Esophagus squamous epithelium (tissue), 5 donors: Measurements from ENCODE around the gene SAC3D1. TPM values are rescaled to one million over a fixed set of nuclear protein-coding genes. Genes with fewer than 3 reads are reported as not detected.

Experiments
- DNase-seq: peaks from one replicate; lab custom pipeline; 2025; lab: John Stamatoyannopoulos, UW
- H3K27ac ChIP-seq, 4 donors: fragments of 200-600 bp; sonication (generic); one replicate each; pipeline ENCODE4 v1.5.1; 2016 to 2019; ENCODE audit warnings: mild to moderate bottlenecking in 1 of 4
- H3K27me3 ChIP-seq, 4 donors: fragments of 200-600 bp; sonication (generic); 1 replicate in 3 of 4; 2 replicates in 1 of 4; pipeline versions ENCODE4 v1.5.1 to v1.6.0; 2017 to 2021; ENCODE audit warnings: antibody characterized with exemption in 1 of 4
- H3K36me3 ChIP-seq, 3 donors: fragments of 200-600 bp; sonication (generic); one replicate each; pipeline ENCODE4 v1.5.1; 2016 to 2019
- H3K4me1 ChIP-seq, 3 donors: fragments of 200-600 bp; sonication (generic); one replicate each; pipeline ENCODE4 v1.5.1; 2017 to 2019
- H3K4me3 ChIP-seq, 4 donors: fragments of 200-600 bp; sonication (generic); 1 replicate in 3 of 4; 2 replicates in 1 of 4; pipeline ENCODE4 v1.5.1; 2016 to 2019; ENCODE audit warnings: mild to moderate bottlenecking in 2 of 4, moderate library complexity in 1 of 4
- H3K9me3 ChIP-seq, 3 donors: fragments of 200-600 bp; sonication (generic); one replicate each; pipeline ENCODE4 v1.5.1; 2016 to 2019
- POLR2A ChIP-seq, 4 donors: fragments of 450-650 bp; IDR thresholded peaks; one replicate each; pipeline ENCODE4 v1.6.1; 2017; ENCODE audit warnings: antibody characterized with exemption in 4 of 4, mild to moderate bottlenecking in 4 of 4, moderate library complexity in 3 of 4
- WGBS, 2 donors: methylation state at CpG; one replicate each; pipeline ENCODE4 v1.1.5; 2018; 5-methylcytosine and 5-hydroxymethylcytosine counted together
- intact Hi-C: fragments of 100-400 bp; cut with DNase I; formaldehyde crosslinking; loops from one replicate; pipeline ENCODE4 v1.15.0; 2022
- total RNA-seq, 4 donors: library from RNA; depleted of rRNA; stranded (reverse); fragments of >200 nt; gene quantifications; one replicate each; pipeline ENCODE4 v1.1.0, GENCODE V29; 2016
- TF ChIP-seq, protein P1 (sequence below), 6 experiments: fragments of 450-650 bp in 4 of 6; fragments of 200-600 bp in 2 of 6; sonication (generic) in 2 of 6; IDR thresholded peaks; one replicate each; pipeline ENCODE4 v1.5.1; 2016 to 2019; ENCODE audit warnings: antibody characterized with exemption in 6 of 6, mild to moderate bottlenecking in 4 of 6, moderate library complexity in 4 of 6
- donor health status: DM: yes; HTN: yes; CAD: no.

Gene SAC3D1
- total RNA-seq, 4 donors from 2014 or later: 9.2 to 19.0 (median 15.1) TPM

DNA sequence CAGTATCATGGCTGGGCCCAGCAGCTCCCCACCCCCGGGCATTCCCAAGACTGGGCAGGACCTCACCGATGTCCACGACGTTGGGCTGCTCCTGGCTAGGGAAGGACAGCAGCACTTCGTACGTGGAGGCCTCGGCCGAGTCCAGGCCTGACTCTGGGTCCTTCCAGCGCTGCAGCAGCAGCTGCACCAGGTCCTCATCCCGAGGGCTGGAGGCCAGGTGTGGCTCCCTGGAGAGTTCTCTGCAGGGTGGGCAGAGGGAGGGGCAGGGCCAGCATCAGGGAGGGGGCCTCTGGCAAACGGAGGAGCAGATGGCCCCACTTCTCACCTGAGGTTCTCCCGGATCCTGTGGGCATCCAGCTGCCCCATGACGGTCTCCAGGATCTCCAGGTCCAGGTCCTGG is 17.0 kb downstream of the SAC3D1 start:
- DNase-seq: no peak
- Histone ChIP-seq H3K27me3 (peaks cover 0 to 10% (median 0%) of the 10 kb centered on the region in 4 donors), H3K27ac (no peak overlapping the region), H3K36me3 (no peaks in the 10 kb centered on the region), H3K4me1 (no peaks in the 10 kb centered on the region), H3K9me3 (no peaks in the 10 kb centered on the region), H3K4me3 (no peak overlapping the region)
- no peak for TF ChIP-seq POLR2A (IDR thresholded peaks at IDR 0.05)
- TF ChIP-seq, protein P1, sequence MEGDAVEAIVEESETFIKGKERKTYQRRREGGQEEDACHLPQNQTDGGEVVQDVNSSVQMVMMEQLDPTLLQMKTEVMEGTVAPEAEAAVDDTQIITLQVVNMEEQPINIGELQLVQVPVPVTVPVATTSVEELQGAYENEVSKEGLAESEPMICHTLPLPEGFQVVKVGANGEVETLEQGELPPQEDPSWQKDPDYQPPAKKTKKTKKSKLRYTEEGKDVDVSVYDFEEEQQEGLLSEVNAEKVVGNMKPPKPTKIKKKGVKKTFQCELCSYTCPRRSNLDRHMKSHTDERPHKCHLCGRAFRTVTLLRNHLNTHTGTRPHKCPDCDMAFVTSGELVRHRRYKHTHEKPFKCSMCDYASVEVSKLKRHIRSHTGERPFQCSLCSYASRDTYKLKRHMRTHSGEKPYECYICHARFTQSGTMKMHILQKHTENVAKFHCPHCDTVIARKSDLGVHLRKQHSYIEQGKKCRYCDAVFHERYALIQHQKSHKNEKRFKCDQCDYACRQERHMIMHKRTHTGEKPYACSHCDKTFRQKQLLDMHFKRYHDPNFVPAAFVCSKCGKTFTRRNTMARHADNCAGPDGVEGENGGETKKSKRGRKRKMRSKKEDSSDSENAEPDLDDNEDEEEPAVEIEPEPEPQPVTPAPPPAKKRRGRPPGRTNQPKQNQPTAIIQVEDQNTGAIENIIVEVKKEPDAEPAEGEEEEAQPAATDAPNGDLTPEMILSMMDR (IDR thresholded peaks at IDR 0.05): no peak
- intact Hi-C loops: no loop called here
- WGBS, 2 donors: 60 to 95% methylated on average over 1 to 4 of the region's 13 CpGs

DNA sequence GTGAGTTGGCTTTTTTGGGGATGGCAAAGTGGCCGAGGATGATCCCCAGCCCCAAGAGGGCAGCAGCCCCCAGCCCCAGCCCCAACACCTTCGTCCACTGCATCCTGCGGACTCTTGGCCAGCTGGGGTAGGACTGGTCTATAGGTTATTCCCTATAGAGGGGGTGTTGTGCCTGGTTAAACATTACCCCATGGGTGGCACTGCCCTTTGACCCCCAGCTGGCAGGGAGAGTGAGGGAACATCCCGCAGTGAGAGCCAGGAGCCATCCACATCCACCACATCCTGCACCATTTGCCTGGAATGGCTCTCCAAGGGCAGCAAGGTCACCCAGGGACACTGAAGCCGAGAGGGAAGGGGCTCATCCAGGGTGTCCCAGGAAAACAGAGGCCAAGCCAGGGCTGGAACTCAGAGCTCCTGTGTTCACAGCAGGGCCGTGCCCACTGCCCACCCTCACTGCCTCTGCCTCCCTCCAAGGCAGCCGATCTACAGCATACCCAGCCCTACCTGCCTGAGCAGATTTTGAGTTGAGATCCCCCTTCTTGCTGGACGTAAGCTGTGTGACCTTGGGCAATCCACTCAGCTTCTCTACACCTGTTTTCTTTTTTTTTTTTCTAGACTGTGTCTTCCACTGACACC is 17.5 kb downstream of the SAC3D1 start, which contains the start of gene NAALADL1:
Gene NAALADL1 (minus strand): TSS at position 135 of the 636 bp plus-strand sequence. CDS start 32 bp downstream, at position 103.
- H3K9me3 ChIP-seq: no peaks in the 10 kb centered on the region
- WGBS, 2 donors: 74 to 91% methylated on average over 3 of the region's 8 CpGs
- H3K27ac ChIP-seq: no peak within 1 kb of the TSS

DNA sequence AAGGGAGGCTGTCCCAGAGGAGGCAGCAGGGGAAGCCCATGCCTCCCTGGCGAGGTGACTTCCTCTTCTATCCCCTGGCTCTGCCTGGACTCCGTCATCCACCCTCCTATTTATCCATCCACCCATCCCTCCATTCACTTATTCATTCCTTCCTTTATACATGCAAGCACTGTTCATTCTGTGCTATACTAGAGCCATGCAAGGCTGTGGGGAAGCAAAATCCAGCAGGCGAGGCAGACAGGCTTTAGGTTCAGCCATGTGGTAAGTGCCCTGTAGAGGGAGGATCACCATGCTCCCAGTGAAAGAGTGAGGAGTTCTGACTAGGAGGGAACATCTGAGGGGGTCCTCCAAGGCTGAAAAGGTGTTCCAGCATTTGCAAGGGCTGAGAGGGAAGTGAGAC is 18.5 kb downstream of the SAC3D1 start:
- H3K27me3 ChIP-seq: no peaks in the 10 kb centered on the region
- 63 to 77% methylated on average over 3 of the region's 3 CpGs for WGBS, 2 donors
- DNase-seq: no peak
- H3K9me3 ChIP-seq: no peaks in the 10 kb centered on the region
- no peaks in the 10 kb centered on the region for H3K36me3 ChIP-seq
- no peak overlapping the region for H3K27ac ChIP-seq
- no peak overlapping the region for H3K4me3 ChIP-seq
- intact Hi-C loops: no loop called here
- TF ChIP-seq POLR2A (IDR thresholded peaks at IDR 0.05): no peak
- TF ChIP-seq, protein P1 (IDR thresholded peaks at IDR 0.05): no peak
- H3K4me1 ChIP-seq: no peaks in the 10 kb centered on the region

More for the DNA sequence above, 17.5 kb downstream of the SAC3D1 start, which contains the start of gene NAALADL1:
- Histone ChIP-seq H3K4me3 (no peak within 1 kb of the TSS), H3K4me1 (no peaks in the 10 kb centered on the region), H3K27me3 (peaks cover 0 to 5% (median 0%) of the 10 kb centered on the region in 4 donors), H3K36me3 (no peaks in the 10 kb centered on the region)
- TF ChIP-seq POLR2A (IDR thresholded peaks at IDR 0.05): no peak
- TF ChIP-seq, protein P1 (IDR thresholded peaks at IDR 0.05): no peak
- intact Hi-C loops: no loop called here
- no peak for DNase-seq

DNA sequence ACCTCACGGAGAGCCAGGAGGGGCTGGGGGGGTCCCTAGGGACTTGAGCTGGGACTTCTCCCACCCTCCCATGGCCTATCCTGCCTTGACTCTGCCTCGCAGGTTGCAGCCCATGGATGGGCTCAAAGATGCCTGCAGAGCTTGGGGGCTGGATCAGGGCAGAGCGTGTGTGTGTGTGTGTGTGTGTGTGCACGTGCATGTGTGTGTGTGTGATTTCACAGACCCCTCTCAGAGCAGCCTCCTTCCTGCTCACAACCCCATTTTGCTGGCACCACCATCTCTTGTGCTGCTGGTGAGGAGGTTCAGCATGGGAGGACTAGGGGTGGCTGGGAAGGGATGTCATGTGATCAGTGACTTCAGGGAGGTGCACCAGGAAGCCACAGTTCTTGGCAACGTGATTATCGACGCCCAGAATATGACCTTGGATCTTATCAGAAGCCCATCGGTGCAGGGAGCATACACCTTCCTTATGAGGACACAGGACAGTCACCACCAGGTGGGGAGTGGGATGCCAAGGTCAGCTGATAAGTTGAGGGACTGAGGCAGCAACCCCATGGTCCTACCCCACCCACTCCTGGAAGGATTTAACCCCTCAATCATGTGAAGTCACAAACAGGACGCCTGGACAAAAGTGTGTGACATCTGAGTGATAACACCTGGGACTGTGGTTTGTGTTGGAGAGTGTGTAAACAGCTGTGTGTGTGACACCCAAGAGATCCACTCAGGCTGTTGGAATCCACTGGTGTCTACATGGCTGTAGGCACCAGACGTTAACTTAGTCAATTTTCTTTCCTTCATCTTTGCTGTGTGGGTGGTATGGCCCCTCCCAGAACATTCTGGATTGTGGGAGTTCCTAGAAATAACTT is 19.2 kb downstream of the SAC3D1 start:
- Histone ChIP-seq H3K36me3 (no peaks in the 10 kb centered on the region), H3K27me3 (no peaks in the 10 kb centered on the region), H3K27ac (no peak overlapping the region), H3K9me3 (no peaks in the 10 kb centered on the region), H3K4me3 (no peak overlapping the region), H3K4me1 (no peaks in the 10 kb centered on the region)
- WGBS, 2 donors: 43 to 55% methylated on average over 7 to 9 of the region's 10 CpGs
- TF ChIP-seq, protein P1 (IDR thresholded peaks at IDR 0.05): no peak
- no peak for TF ChIP-seq POLR2A (IDR thresholded peaks at IDR 0.05)
- intact Hi-C loops: no loop called here
- no peak for DNase-seq

DNA sequence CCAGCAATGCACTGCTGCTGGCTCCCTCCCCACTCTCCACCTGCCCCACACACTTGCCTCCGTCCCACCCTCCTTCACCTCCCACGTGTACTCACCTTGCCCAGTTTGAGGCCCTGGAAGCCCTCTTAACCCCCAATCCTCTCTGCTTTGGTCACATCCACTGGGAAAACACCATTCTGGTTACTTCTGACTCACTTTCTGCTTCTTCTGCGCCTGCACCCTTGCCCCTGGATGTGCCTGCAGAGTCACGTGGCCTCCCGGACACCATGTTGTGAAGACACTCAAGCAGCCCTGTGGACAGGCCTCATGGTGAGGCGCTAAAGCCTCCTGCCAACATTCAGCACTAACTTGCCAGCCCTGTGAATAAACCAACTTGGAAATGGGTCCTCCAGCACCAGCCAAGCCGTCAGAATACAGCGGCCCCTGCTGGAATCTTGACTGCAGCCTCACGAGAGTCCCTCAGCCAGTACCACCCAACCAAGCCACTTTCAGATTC is 20.0 kb downstream of the SAC3D1 start:
- WGBS, 2 donors: 74 to 75% methylated on average over 6 of the region's 9 CpGs
- H3K36me3 ChIP-seq: no peaks in the 10 kb centered on the region
- no peak overlapping the region for H3K4me3 ChIP-seq
- H3K27ac ChIP-seq: no peak overlapping the region
- no peaks in the 10 kb centered on the region for H3K27me3 ChIP-seq
- no peak for TF ChIP-seq POLR2A (IDR thresholded peaks at IDR 0.05)
- TF ChIP-seq, protein P1 (IDR thresholded peaks at IDR 0.05): peak in 2 of 6 experiments; percentile 16 to 35
- no peaks in the 10 kb centered on the region for H3K4me1 ChIP-seq
- DNase-seq: no peak
- intact Hi-C loops: no loop called here
- H3K9me3 ChIP-seq: no peaks in the 10 kb centered on the region
